Fibroblast of the aortic adventitia (primary cell): Measurements from ENCODE around the gene CUBN. TPM values are rescaled to one million over a fixed set of nuclear protein-coding genes. Genes with fewer than 3 reads are reported as not detected.
A peak's percentile ranks its signal among the peaks of the same experiment; 100 is the strongest.

Source experiments
- DNase-seq: peaks from one replicate; pipeline ENCODE4 v3.0.0-alpha.2; 2010; ENCODE audit warnings: low read depth
- H3K4me3 ChIP-seq: 2 replicates; pipeline ENCODE4 v1.5.1; 2011; ENCODE audit warnings: low read depth, mild to moderate bottlenecking, control low read depth, low read length, moderate library complexity
- total RNA-seq: library from RNA; depleted of rRNA; stranded (reverse); fragments of >200 nt; gene quantifications from 2 replicates; pipeline ENCODE4 v1.2.3, GENCODE V29; 2012; ENCODE audit warnings: low replicate concordance
- TF ChIP-seq, protein P1 (sequence below): IDR thresholded peaks from 2 replicates; pipeline ENCODE4 v1.5.1; 2011; ENCODE audit warnings: mild to moderate bottlenecking, low read length, control low read depth, inconsistent platforms; ENCODE audit not compliant: insufficient read depth

The CUBN gene
- total RNA-seq, 1 donor, result 4.2 TPM

DNA sequence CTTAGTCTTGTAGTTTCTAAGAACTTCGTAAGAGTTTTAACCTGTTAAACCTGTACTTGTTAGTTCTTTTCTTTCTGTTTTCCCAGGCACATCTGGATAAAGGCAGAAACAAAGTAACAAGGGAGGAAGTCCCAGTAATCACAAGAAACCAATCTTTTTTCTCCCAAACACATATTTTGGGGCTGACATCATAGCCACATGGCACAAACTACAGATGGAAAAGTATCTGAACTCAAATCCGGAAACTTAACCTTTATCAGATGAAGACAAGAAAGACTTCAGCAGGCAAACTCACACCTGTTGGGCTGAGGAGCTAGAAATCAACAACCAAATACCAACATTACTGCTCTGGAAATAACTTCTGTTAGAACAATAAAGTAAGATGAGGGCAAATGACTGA is 67.1 kb downstream of the CUBN start:
- DNase-seq, result peak; percentile 89
- TF ChIP-seq, protein P1, sequence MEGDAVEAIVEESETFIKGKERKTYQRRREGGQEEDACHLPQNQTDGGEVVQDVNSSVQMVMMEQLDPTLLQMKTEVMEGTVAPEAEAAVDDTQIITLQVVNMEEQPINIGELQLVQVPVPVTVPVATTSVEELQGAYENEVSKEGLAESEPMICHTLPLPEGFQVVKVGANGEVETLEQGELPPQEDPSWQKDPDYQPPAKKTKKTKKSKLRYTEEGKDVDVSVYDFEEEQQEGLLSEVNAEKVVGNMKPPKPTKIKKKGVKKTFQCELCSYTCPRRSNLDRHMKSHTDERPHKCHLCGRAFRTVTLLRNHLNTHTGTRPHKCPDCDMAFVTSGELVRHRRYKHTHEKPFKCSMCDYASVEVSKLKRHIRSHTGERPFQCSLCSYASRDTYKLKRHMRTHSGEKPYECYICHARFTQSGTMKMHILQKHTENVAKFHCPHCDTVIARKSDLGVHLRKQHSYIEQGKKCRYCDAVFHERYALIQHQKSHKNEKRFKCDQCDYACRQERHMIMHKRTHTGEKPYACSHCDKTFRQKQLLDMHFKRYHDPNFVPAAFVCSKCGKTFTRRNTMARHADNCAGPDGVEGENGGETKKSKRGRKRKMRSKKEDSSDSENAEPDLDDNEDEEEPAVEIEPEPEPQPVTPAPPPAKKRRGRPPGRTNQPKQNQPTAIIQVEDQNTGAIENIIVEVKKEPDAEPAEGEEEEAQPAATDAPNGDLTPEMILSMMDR, result no peak
- H3K4me3 ChIP-seq, result no peak overlapping the region

DNA sequence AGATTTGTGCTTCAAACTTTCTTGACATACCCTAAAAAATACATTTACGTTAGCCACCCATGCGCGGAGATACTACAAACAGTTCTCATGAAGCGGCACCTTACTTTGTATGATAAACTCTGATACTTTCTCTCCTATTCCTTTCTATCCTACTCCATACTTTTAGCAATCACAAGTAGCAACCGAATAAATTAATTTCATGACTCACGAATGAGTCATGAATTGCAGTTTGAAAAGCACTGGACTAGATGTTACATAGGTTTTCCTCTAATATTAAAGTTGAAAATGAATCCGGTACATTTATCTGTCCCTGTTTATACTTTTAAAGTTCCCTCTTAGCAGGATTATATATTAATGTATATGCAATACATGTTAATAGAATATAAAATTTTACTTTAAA is 67.6 kb downstream of the CUBN start:
- TF ChIP-seq, protein P1, result no peak
- H3K4me3 ChIP-seq, result no peak overlapping the region
- peak; percentile 84 for DNase-seq

DNA sequence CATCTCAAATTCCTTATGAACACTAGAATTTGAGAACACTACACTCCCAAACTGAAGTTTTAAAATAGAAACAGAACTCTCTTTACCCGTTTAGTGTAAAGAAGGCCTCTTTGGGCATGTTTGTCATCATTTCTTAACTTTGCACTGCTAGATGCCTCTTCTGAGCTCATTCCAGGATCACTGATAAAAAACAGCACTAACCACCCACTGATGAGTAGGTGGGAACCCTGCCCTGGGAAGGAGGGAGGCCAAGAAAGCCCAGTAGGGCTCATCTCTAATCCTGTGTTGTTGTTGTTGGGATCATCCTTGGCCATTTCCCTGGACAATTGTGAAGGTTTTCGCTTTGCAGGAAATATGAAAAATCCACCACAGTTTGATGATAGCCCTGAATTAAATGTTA is 68.2 kb downstream of the CUBN start:
- peak; percentile 66 for DNase-seq
- no peak overlapping the region for H3K4me3 ChIP-seq
- TF ChIP-seq, protein P1, result no peak

DNA sequence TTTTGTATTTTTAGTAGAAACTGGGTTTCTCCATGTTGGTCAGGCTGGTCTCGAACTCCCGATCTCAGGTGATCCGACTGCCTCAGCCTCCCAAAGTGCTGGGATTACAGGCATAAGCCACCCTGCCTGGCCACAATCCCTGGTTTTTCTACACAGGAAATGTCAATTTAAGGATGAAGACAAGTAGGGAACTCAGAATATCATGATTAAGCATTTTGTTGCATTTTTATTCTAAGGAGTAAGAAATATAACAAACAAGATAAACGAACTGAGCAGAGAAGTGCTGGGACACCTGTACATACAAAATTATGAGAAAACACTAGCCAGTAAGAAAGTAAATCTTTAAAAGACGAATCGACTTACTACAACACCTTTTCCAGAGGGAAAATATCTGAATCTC is 69.3 kb downstream of the CUBN start:
- no peak overlapping the region for H3K4me3 ChIP-seq
- no peak for DNase-seq
- TF ChIP-seq, protein P1, result no peak

- TF ChIP-seq, protein P1, result no peak
- peak; percentile 97 for DNase-seq
- no peak overlapping the region for H3K4me3 ChIP-seq
Measured at GRCh38 chr10:17059197-17059688, 70.4 kb downstream of the CUBN start.

GRCh38 chr10:17058093-17058492 is 71.5 kb downstream of the CUBN start:
- no peak for DNase-seq
- TF ChIP-seq, protein P1, result no peak

DNA sequence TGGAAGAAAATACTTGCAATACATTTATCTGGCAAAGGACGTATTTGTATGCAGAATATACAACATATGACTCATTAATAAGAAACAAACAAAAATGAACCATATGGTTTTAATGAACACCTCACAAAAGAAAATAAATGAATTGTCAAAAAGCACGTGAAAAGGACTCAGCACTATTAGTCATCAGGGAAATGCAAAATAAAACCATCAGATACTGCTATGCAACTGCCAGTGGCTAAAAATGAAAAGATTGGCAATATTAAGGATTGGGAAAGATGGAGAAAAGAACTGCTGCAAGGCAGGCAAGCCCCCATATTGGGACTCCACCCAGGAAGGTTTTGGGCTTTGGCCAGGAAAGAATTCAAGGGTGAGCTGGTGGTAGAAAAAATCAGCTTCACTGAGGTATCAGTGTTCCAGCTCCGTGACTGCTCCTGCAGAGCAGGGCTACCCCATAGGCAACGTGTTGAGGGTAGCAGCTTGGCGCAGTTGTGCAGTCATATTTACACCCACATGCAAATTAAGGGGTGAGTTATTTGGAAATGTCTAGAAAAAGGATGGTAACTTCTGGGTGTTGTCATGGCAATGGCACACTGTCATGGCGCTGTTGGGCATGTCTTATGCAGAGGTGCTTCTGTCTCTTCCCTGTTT is 72.7 kb downstream of the CUBN start:
- TF ChIP-seq, protein P1, result no peak
- no peak overlapping the region for H3K4me3 ChIP-seq
- DNase-seq, result peak; percentile 93

More at GRCh38 chr10:17058093-17058492, 71.5 kb downstream of the CUBN start:
- no peak overlapping the region for H3K4me3 ChIP-seq
